Suprapubic skin (tissue), 4 donors: ENCODE measurements around the gene CCSER2.

Experiments
- EP300 ChIP-seq: sonication (generic); formaldehyde crosslinking; IDR thresholded peaks from one replicate; pipeline ENCODE4 v1.6.1; 2017; ENCODE audit warnings: antibody characterized with exemption
- POLR2A ChIP-seq, 2 donors: fragments of 450-650 bp; IDR thresholded peaks; one replicate each; pipeline ENCODE4 v1.6.1; 2017; ENCODE audit warnings: antibody characterized with exemption in 2 of 2, mild to moderate bottlenecking in 2 of 2, moderate library complexity in 2 of 2
- POLR2AphosphoS5 ChIP-seq, 3 donors: sonication (generic); formaldehyde crosslinking; IDR thresholded peaks; one replicate each; pipeline ENCODE4 v1.6.1; 2017; ENCODE audit warnings: antibody characterized with exemption in 3 of 3
- TF ChIP-seq, protein P1 (sequence below), 2 donors: fragments of 200-600 bp in 1 of 2; fragments of 450-650 bp in 1 of 2; sonication (generic) in 1 of 2; IDR thresholded peaks; one replicate each; pipeline ENCODE4 v1.5.1; 2016 to 2019; ENCODE audit warnings: antibody characterized with exemption in 2 of 2, mild to moderate bottlenecking in 1 of 2, moderate library complexity in 1 of 2

DNA sequence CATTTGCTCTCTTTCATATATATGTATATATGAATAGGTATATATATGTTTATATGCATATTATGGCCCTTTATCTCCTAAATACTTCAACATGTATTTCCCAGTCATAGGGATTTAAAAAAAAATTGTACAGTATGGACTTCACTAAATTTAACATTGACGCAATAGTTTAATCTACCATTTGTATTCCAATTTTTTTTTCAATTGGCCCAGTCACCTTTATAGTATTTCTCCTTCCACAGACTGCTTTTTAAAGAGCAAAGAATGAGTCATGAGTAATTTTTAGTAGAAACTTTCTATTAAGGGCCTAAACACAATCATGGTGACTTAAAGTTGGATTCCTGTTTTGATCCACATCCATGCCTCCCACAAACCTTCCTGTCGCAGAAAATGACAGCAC, 20.5 kb downstream of the CCSER2 start:
- TF ChIP-seq, protein P1, sequence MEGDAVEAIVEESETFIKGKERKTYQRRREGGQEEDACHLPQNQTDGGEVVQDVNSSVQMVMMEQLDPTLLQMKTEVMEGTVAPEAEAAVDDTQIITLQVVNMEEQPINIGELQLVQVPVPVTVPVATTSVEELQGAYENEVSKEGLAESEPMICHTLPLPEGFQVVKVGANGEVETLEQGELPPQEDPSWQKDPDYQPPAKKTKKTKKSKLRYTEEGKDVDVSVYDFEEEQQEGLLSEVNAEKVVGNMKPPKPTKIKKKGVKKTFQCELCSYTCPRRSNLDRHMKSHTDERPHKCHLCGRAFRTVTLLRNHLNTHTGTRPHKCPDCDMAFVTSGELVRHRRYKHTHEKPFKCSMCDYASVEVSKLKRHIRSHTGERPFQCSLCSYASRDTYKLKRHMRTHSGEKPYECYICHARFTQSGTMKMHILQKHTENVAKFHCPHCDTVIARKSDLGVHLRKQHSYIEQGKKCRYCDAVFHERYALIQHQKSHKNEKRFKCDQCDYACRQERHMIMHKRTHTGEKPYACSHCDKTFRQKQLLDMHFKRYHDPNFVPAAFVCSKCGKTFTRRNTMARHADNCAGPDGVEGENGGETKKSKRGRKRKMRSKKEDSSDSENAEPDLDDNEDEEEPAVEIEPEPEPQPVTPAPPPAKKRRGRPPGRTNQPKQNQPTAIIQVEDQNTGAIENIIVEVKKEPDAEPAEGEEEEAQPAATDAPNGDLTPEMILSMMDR (IDR thresholded peaks at IDR 0.05): no peak
- TF ChIP-seq POLR2AphosphoS5 (IDR thresholded peaks at IDR 0.05): no peak
- no peak for TF ChIP-seq POLR2A (IDR thresholded peaks at IDR 0.05)
- TF ChIP-seq EP300: no peak
